Measurements from ENCODE around the gene TARP.
"Not testable (repeated sequence)": the region's sequence is repeated elsewhere in the genome, so short reads cannot be mapped to it uniquely, and the experiment has no call there.

- TF ChIP-seq CTCF (conservative IDR thresholded peaks at IDR 0.05; ENCODE audit: low read length); EZH2phosphoT487 (IDR thresholded peaks at IDR 0.05; ENCODE audit: borderline replicate concordance): not testable (repeated sequence)
Observed at GRCh38 chr7:38259157-38259556, 14.3 kb downstream of the TARP start.
